NOMO-1 treated with dmso at 0.1 percent for 144 hours (cell line): ENCODE measurements around the gene RTEL1.
"Not testable (repeated sequence)": the region's sequence is repeated elsewhere in the genome, so short reads cannot be mapped to it uniquely, and the experiment has no call there.

Experiments
- DNase-seq: peaks from one replicate; lab custom pipeline; 2025; ENCODE audit not compliant: unreplicated experiment; lab: John Stamatoyannopoulos, UW

RTEL1 gene

DNA sequence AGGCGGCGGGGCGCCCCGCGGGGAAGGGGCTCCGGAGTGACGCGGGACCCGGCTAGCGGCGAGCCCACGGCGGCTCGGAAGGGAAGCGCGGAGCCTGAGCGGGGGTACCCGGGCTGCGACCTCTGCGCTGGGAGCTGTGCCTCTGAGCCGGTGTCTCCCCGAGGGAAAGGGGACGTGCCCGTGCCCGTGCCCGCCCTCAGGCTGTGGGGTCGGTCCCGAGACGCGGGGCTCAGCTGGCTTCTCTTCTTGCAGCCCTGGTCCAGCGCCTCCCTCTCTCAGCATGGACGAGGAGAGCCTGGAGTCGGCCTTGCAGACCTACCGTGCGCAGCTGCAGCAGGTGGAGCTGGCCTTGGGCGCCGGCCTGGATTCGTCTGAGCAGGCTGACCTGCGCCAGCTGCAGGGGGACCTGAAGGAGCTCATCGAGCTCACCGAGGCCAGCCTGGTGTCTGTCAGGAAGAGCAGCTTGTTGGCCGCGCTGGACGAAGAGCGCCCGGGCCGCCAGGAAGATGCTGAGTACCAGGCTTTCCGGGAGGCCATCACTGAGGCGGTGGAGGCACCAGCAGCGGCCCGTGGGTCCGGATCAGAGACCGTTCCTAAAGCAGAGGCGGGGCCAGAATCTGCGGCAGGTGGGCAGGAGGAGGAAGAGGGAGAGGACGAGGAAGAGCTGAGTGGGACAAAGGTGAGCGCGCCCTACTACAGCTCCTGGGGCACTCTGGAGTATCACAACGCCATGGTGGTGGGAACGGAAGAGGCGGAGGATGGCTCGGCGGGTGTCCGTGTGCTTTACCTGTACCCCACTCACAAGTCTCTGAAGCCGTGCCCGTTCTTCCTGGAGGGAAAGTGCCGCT, 50.4 kb downstream of the RTEL1 start:
- no peak for DNase-seq

DNA sequence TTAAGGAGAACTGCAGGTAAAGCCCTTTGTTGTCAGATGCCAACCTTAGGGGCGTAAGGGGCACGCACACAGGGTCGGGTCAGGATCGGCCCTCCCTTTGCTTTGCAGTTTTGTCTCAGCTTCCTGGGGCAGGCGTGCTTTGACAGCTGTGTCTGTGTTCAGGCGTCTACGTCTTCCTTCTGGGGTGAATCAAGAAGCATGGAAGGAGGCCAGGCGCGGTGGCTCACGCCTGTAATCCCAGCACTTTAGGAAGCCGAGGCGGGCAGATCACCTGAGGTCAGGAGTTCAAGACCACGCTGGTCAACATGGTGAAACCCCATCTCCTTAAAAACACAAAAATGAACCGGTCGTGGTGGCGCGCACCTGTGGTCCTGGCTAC, 51.0 kb downstream of the RTEL1 start:
- no peak for DNase-seq

DNA sequence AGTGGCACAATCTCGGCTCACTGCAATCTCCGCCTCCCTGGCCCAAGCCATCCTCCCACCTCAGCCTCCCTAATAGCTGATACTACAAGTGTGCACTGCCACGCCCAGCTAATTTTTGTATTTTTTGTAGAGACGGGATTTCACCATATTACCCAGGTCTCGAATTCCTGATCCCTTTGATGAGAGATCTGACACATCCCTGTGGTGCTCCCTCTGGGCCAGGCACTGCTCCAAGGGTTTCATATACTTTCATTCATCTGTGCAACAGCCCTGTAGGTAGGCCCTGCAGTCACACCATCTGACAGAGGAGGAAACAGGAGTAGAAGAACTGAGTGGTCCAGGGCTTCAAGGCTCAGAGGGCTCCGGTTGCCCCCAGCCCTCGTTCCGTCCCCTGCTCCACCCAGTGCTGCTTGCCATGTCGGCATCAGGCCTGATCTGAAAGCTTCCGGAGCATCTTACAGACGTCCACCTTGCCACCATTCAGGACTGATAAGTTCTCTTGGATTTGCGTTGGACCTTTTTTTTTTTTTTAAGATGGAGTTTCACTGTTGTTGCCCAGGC, 53.1 kb downstream of the RTEL1 start:
- DNase-seq = no peak

DNA sequence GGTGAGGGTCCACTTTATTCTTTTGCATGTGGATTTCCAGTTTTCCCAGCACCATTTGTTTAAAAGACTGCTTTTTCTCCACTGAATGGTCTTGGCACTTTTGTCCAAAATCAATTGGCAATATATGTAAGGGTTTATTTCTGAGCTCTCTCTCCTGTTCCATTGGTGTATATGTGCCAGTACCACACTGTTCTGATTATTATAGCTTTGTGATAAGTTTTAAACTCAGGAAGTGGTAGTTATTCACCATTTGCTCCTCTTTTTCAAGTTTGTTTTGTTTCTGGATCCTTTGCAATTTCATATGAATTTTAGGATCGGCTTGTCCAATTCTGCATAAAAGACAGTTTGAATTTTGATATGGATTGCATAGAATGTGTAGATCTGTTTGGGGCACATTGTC, 54.1 kb downstream of the RTEL1 start:
- no peak for DNase-seq

DNA sequence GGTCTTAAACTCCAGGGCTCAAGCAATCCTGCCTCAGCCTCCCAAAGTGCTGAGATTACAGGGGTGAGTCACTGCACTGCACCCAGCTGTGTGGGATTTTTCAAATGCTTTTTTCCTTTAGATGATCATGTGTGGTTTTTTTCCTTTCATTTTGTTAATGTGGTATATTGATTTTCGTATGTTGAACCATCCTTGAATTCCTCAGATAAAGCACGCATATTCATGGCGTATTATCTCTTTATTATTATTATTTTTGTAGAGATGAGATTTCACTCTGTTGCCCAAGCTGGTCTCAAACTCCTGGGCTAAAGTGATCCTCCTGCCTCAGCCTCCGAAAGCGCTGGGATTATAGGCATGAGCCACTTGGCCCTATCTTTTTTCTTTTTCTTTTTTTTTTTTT, 56.7 kb downstream of the RTEL1 start:
- DNase-seq = no peak

DNA sequence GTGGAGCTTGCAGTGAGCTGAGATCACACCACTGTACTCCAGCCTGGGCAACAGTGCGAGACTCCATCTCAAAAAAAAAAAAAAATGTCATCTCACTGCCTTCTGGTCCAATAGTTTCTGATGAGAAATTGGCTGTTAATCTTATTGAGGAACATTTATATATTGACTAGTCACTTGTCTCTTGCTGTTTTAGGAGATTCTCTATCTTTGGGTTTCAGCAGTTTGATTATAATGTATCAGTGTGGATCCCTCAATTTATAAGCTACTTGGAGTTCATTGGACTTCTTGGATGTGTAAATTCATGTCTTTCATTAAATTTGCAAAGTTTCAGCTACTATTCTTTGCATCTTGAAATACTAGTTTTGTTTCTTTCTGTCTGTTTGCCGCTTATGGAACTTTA, 60.9 kb downstream of the RTEL1 start:
- DNase-seq = no peak

DNA sequence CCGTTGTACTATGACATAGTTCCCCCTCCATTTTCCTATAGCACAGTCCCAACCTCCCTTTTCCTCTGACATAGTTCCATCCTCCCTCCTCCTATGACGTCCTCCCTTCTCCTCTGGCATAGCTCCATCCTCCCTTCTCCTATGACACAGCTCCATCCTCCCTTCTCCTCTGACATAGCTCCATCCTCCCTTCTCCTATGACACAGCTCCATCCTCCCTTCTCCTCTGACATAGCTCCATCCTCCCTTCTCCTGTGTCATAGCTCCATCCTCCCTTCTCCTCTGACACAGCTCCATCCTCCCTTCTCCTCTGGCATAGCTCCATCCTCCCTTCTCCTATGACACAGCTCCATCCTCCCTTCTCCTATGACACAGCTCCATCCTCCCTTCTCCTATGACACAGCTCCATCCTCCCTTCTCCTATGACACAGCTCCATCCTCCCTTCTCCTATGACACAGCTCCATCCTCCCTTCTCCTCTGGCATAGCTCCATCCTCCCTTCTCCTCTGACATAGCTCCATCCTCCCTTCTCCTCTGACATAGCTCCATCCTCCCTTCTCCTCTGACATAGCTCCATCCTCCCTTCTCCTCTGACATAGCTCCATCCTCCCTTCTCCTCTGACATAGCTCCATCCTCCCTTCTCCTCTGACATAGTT, 65.0 kb downstream of the RTEL1 start:
- DNase-seq = not testable (repeated sequence)

DNA sequence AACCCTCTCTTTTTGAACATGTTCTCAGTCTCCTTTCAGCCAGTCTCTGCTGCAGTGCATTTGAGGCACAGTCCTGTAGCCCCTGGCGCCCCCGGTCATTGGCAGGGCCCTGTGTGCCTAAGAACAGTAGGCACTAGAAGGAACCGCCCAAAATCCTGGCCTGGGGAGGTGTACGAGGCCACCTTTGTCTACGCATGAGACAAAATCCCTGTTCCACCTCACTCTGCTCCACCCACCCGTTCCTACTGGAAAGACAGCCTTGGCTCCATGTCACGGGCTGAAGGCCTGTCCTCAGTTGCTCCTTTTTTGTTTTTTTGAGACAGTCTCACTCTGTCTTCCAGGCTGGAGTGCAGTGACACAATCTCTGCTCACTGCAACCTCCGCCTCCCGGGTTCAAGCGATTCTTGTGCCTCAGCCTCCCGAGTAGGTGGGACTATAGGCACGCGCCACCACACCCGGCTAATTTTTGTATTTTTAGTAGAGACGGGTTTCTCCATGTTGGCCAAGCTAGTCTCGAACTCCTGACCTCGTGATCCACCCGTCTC, 72.1 kb downstream of the RTEL1 start:
- not testable (repeated sequence) for DNase-seq

DNA sequence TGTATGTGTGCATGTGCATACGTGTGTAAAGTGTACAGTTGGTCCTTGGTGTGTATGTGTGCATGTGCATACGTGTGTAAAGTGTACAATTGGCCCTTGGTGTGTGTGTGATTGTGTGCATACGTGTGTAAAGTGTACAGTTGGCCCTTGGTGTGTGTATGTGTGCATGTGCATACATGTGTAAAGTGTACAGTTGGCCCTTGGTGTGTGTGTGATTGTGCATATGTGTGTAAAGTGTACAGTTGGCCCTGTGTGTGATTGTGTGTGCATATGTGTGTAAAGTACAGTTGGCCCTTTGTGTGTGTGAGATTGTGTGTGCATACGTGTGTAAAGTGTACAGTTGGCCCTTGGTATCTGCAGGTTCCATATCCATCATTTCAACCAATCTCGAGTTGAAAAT, 73.3 kb downstream of the RTEL1 start:
- DNase-seq = no peak

DNA sequence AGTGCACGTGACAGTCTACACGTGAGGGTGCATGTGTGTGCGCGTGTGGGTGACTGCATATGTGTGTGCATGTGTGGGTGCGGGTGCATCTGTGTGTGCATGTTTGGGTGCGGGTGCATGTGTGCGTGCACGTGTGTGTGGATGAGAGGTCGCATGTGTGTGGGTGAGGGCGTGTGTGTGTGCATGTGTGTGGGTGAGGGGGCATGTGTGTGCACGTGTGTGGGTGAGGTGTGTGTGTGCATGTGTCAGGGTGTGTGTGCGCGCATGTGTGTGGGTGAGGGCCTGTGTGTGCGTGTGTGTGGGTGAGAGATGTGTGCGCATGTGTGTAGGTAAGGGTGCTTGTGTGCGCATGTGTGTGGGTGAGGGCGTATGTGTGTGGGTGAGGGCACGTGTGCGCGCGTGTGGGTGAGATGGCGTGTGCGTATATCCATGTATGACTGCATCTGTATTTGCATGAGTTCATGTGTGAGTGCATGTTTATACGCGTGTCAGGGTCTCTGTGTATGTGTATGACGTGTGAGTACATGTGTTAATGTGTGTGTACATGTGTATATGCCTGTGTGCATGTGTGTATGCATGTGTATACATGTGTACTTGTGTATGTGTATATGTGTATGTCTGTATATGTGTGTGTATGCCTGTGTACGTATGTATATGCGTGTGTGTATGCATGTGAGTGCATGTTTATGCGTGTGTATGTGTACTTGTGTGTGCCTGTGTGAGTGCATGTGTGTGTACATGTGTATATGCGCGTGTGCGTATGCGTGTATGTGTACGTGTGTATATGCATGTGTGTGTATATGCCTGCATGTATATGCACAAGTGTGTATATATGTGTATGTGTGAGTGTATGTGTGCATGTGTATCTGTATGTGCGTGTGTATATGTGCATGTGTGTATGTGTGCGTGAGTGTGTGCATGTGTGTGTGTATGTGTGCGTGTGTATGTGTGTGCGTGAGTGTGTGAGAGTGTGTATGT, 74.3 kb downstream of the RTEL1 start:
- no peak for DNase-seq

DNA sequence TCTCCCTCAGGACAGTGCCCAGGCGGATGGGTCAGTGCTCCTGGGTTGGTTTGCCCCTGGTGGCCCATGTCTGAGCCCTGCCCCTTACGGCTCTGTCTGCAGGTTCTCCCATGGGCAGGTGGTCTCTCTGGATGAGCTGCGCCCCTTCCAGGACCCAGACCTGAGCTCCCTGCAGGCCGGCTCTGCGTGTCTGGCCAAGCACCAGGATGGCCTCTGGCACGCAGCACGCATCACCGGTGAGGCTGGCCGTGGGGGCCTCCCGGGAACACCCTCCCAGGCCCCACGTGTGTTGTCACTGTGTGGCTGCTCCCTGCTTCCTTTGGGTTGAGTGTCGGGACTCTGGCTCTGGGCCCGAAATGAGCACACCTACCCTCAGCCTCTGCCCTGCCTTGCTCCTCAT, 75.0 kb downstream of the RTEL1 start:
- no peak for DNase-seq

DNA sequence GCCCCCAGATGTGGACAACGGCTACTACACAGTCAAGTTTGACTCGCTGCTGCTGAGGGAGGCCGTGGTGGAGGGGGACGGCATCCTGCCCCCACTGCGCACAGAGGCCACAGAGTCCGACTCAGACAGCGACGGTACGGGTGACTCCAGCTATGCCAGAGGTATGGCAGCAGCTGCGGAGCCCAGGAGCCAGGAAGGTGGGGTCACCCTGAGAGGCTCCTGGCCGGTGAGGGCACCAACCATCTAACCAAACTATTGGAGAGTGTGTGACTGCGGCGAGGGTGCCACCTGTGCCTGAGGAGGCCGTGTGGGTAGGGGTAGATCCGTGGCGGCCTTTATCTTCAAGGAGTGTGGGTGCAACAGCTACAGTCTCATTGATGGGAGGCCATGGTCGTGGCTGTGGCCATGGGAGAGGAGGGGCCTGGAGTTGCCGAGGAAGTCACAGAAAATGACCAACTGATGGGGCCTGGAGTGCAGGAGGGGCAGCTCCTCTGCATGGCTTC, 75.5 kb downstream of the RTEL1 start:
- no peak for DNase-seq

DNA sequence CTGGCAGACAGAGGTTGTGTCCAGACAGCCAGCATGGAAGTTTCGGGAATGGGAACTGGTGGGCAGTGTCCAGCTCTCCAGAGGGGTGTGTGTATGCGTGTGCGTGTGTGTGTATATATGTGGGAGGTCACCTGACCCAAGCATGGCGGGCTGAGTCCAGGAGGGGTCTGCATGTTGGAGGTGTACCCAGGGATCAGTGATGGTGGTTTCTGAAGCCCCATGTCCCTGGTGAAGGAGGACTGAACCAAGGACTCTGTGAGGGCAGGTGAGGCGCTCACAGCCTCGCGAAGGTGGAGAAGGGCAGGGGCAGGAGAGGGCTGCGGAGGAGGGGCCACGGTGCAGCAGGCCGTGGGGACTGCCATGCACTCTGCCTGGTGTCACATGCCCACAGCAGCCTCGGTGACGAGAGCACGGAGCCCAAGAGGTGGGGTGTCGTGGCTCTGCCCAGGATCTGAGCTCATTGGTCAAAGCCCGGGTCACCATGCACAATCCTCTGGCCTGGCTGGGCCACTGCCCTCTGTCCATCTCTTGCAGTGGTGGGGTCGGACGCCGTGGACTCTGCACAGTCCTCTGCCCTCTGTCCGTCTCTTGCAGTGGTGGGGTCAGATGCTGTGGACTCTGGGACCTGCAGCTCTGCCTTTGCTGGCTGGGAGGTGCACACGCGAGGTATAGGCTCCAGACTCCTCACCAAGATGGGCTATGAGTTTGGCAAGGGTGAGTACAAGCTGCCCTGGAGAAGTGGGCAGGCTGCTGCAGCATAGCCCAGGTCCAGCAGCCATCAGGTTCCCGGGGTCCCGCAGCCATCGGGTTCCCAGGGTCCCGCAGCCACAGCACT, 76.2 kb downstream of the RTEL1 start:
- DNase-seq = no peak

DNA sequence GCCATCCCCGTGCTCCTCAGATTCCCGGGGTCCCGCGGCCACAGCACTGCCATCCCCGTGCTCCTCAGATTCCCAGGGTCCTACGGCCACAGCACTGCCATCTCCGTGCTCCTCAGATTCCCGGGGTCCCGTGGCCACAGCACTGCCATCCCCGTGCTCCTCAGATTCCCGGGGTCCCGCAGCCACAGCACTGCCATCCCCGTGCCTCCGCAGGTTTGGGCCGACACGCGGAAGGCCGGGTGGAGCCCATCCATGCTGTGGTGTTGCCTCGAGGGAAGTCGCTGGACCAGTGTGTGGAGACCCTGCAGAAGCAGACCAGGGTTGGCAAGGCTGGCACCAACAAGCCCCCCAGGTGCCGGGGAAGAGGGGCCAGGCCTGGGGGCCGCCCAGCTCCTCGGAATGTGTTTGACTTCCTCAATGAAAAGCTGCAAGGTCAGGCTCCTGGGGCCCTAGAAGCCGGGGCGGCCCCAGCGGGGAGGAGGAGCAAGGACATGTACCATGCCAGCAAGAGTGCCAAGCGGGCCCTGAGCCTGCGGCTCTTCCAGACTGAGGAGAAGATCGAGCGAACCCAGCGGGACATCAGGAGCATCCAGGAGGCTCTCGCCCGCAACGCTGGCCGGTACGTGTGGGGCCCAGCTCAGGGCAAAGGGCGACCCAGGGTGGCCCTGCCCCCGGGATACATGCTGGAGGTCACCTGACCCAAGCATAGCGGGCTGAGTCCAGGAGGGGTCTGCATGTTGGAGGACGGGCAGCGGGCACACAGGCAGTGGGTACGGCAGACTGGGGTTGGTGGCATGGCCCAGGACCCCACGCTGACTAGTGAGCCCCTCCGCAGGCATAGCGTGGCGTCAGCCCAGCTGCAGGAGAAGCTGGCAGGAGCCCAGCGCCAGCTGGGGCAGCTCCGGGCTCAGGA, 77.1 kb downstream of the RTEL1 start:
- DNase-seq = no peak

DNA sequence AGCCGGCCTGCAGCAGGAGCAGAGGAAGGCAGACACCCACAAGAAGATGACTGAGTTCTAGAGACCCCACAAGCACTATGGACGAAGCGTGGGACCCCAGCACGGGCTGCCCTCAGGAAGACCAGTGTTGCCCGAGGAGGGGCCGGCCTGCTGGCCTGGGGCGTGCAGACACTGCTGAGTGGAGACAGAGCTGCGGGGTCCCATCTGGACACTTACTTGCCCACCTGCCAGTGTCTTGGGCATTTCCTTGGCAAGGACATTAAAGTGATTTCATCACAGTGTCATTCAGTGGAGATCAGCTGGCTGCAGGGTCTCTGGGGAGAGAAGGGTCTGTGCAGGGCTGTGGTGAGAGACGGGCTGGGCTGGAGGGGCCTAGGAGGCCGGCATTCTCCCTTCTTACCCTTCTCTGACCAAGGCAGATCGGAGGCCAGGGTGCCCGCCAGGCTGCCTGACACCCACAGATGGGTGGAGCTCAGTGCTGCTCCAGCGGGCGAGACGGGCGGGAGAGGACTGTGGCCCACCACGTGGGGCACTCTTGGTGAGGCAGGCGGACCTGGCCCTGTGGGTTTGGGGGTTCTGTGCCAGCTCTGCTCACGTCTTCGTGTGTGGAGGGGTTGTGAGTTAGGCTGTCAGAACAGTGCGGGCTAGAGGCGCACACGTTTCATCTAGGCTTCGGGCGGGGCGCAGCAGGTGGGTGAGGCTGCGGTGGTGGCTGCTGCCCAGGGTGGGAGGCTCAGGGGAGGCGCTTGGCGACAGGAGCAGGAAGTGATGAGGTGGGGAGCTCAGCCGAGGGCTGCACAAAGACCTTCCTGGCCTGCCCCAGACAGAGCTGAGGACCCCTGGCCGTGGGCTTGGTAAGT, 78.0 kb downstream of the RTEL1 start, which contains the start of gene LIME1:
LIME1 (plus strand) TSS at position 806 of the 860 bp plus-strand sequence. CDS start 886 bp downstream, outside the sequence.
- no peak for DNase-seq

DNA sequence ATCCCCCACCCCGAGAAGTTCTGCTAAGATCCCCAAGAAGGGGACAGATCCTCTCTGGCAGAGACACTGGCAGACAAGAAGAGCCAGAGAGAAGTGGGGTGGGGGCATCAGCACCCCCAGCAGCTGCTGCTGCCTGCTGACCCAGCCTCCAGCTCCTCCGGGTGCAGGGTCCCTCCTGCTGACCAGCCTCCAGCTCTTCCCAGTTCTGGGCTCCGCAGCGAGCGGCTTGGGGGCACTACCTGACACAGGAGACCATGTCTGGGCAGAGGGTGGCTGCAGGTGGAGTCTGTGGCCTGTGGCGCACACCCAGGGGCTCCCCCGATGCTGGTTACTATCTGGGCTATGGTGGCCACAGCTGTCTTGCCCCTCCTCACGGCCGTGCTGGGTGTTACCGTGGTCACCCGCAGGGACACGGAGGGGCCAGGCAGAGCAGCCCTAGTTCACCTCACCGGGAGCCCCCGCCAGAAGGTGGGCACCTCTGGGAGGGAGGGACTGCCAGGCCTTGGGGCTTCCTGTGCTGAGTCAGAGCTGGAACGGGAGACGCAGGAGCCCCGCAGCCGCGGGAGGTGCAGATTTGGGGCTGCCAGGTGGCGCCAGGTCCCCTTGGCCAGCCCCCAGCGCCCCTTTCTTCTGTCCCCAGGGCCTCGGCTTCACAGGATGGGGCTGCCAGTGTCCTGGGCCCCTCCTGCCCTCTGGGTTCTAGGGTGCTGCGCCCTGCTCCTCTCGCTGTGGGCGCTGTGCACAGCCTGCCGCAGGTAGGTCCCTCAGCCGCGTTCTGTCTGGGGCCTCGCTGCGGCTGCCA, 79.0 kb downstream of the RTEL1 start:
- no peak for DNase-seq

DNA sequence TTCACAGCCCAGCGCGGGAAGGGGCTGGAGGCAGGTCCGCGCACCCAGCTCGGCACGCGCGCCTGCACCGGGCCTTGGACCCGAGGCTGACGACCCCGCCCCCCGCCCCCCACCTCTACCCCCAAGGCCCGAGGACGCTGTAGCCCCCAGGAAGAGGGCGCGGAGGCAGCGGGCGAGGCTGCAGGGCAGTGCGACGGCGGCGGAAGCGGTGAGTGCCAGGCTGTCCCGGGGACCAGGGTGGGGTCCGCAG, 79.5 kb downstream of the RTEL1 start:
- DNase-seq = no peak
